Thoracic aorta (tissue), 2 donors: ENCODE measurements around the gene GATAD2A. TPM values are rescaled to one million over a fixed set of nuclear protein-coding genes. Genes with fewer than 3 reads are reported as not detected.

Experiments
- ATAC-seq: fragments of 150-250 bp; one replicate; pipeline ENCODE4 v1.8.0; 2017; ENCODE audit warnings: low read depth; ENCODE audit not compliant: insufficient number of reproducible peaks, low FRiP score
- DNase-seq: peaks from one replicate; pipeline ENCODE4 v3.0.0-alpha.2; 2020; ENCODE audit warnings: low spot score
- H3K27ac ChIP-seq, 2 donors: fragments of 200-600 bp; sonication (generic); 1 replicate in 1 of 2; 2 replicates in 1 of 2; pipeline ENCODE4 v1.5.1; 2016; ENCODE audit warnings: mild to moderate bottlenecking in 2 of 2, moderate library complexity in 2 of 2
- H3K27me3 ChIP-seq: fragments of 200-600 bp; sonication (generic); replicated peaks from 2 replicates; pipeline ENCODE4 v1.6.0; 2016; ENCODE audit warnings: mild to moderate bottlenecking; ENCODE audit not compliant: insufficient read depth
- H3K36me3 ChIP-seq: fragments of 200-600 bp; sonication (generic); one replicate; pipeline ENCODE4 v1.5.1; 2016
- H3K4me1 ChIP-seq, 2 donors: fragments of 200-600 bp; sonication (generic); 1 replicate in 1 of 2; 2 replicates in 1 of 2; pipeline versions ENCODE4 v1.5.1 to v1.6.0; 2016; ENCODE audit warnings: low read depth in 2 of 2, mild to moderate bottlenecking in 1 of 2; ENCODE audit not compliant: control insufficient read depth in 1 of 2
- H3K4me3 ChIP-seq: fragments of 200-600 bp; sonication (generic); 2 replicates; pipeline ENCODE4 v1.5.1; 2016; ENCODE audit warnings: mild to moderate bottlenecking
- H3K9me3 ChIP-seq: fragments of 200-600 bp; sonication (generic); 2 replicates; pipeline ENCODE4 v1.5.1; 2016
- total RNA-seq, 2 donors: library from RNA; depleted of rRNA; stranded (reverse); fragments of >200 nt; gene quantifications; one replicate each; pipeline versions ENCODE4 v1.1.0 to v1.2.3, GENCODE V29; 2016
- TF ChIP-seq, protein P1 (sequence below): fragments of 200-600 bp; sonication (generic); IDR thresholded peaks from one replicate; pipeline ENCODE4 v1.5.1; 2019; ENCODE audit warnings: antibody characterized with exemption

Gene GATAD2A
- total RNA-seq, 2 donors from 2014 or later, result 55.9 to 79.1 TPM

GRCh38 chr19:19436137-19436691 is 30.7 kb downstream of the GATAD2A start:
- Histone ChIP-seq H3K27ac (no peak overlapping the region), H3K4me1 (peaks cover 18 to 24% of the 10 kb centered on the region in 2 donors), H3K9me3 (no peaks in the 10 kb centered on the region), H3K27me3 (no peaks in the 10 kb centered on the region), H3K36me3 (no peaks in the 10 kb centered on the region), H3K4me3 (no peak overlapping the region)
- ATAC-seq (no peak), DNase-seq (no peak)
- TF ChIP-seq, protein P1, sequence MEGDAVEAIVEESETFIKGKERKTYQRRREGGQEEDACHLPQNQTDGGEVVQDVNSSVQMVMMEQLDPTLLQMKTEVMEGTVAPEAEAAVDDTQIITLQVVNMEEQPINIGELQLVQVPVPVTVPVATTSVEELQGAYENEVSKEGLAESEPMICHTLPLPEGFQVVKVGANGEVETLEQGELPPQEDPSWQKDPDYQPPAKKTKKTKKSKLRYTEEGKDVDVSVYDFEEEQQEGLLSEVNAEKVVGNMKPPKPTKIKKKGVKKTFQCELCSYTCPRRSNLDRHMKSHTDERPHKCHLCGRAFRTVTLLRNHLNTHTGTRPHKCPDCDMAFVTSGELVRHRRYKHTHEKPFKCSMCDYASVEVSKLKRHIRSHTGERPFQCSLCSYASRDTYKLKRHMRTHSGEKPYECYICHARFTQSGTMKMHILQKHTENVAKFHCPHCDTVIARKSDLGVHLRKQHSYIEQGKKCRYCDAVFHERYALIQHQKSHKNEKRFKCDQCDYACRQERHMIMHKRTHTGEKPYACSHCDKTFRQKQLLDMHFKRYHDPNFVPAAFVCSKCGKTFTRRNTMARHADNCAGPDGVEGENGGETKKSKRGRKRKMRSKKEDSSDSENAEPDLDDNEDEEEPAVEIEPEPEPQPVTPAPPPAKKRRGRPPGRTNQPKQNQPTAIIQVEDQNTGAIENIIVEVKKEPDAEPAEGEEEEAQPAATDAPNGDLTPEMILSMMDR, result no peak

- no peaks in the 10 kb centered on the region for H3K9me3 ChIP-seq
- no peaks in the 10 kb centered on the region for H3K27me3 ChIP-seq
- DNase-seq, result no peak
- TF ChIP-seq, protein P1, result no peak
- no peaks in the 10 kb centered on the region for H3K36me3 ChIP-seq
- H3K4me1 ChIP-seq, result peaks cover 14% of the 10 kb centered on the region in 2 donors
- H3K27ac ChIP-seq, result no peak overlapping the region
- no peak for ATAC-seq
- H3K4me3 ChIP-seq, result no peak overlapping the region
Observed at GRCh38 chr19:19438366-19439175, 33.1 kb downstream of the GATAD2A start.

DNA sequence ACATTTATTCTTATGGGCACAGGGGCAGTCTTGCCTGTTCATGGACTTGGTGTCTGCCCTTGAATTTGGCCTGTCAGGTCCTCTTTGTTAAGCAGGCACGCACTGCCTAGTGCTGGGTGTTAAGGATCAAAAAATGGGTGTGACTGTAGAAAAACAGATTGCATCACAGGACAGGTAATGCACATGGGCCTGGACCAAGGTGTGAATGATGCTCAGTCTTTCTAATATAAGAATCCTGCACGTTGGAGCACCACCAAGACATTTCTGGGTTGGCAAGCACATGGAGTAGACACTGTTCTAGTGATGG is 33.7 kb downstream of the GATAD2A start:
- TF ChIP-seq, protein P1, result no peak

GRCh38 chr19:19443283-19443682 is 37.8 kb downstream of the GATAD2A start:
- Histone ChIP-seq H3K27ac (no peak overlapping the region), H3K4me3 (no peak overlapping the region), H3K9me3 (no peaks in the 10 kb centered on the region), H3K4me1 (peaks cover 10 to 34% of the 10 kb centered on the region in 2 donors), H3K27me3 (no peaks in the 10 kb centered on the region), H3K36me3 (no peaks in the 10 kb centered on the region)
- no peak for DNase-seq
- TF ChIP-seq, protein P1, result no peak
- ATAC-seq, result no peak

More for the DNA sequence above, 33.7 kb downstream of the GATAD2A start:
- Histone ChIP-seq H3K27me3 (no peaks in the 10 kb centered on the region), H3K4me1 (peaks cover 8 to 10% of the 10 kb centered on the region in 2 donors), H3K4me3 (no peak overlapping the region), H3K9me3 (no peaks in the 10 kb centered on the region), H3K27ac (no peak overlapping the region), H3K36me3 (no peaks in the 10 kb centered on the region)
- ATAC-seq (no peak), DNase-seq (no peak)

DNA sequence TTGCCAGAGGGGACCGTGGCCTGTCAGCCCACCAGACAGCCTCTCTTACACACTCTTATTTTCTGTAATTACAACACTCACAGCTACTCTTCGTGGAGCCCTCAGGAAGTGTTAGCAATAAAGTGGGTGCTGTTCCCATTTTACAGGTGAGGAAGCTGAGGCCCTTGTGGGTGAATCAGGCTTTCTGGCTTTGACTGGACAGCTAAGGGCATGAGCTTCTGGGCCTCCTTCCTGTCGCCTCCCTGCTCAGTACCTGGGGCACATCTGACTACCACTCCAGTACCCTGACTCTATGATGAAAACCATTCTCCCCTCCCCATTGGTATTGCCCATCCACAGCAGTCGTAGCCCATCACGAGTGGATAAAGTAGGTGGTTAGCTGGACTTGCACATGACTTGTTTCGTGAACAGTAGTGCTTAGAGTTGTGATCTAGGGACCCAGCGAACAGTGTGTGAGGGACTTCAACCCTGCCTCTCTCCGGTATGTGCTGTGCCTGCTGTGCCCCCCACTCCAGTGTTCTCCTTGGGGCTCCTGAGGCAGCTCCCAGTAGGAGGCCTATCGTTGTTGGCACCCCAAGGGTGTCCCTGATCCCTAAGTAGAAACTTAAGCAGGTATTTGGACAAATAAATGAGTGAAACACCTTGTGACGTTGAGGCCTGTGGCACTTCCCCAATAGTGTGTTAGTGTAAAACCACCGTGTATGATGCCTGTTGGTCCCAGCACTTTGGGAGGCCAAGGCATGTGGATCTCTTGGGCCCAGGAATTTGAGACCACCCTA is 38.6 kb downstream of the GATAD2A start:
- no peaks in the 10 kb centered on the region for H3K27me3 ChIP-seq
- no peaks in the 10 kb centered on the region for H3K9me3 ChIP-seq
- no peak overlapping the region for H3K4me3 ChIP-seq
- H3K27ac ChIP-seq, result peak overlapping the region; percentile 14 to 61
- peaks cover 10 to 35% of the 10 kb centered on the region in 2 donors for H3K4me1 ChIP-seq
- TF ChIP-seq, protein P1, result no peak
- no peaks in the 10 kb centered on the region for H3K36me3 ChIP-seq
- DNase-seq (no peak), ATAC-seq (no peak)
